ENCODE measurements around the gene ADAM33.

Gene ADAM33

GRCh38 chr20:3621111-3621510 lies 60.7 kb downstream of the ADAM33 start:
- no peaks in the 10 kb centered on the region for H3K4me1 ChIP-seq (ENCODE audit: insufficient read depth, low read length, poor library complexity, severe bottlenecking)
- H3K9me2 ChIP-seq (replicated peaks; ENCODE audit: low read depth, low read length), result no peaks in the 10 kb centered on the region
- H3F3A ChIP-seq (ENCODE audit: low read depth), result no peaks in the 10 kb centered on the region
- H2AFZ ChIP-seq (ENCODE audit: low read length), result no peak overlapping the region
- H3K4me2 ChIP-seq (ENCODE audit: low read depth, low read length, poor library complexity, severe bottlenecking), result no peak overlapping the region
- no peaks in the 10 kb centered on the region for H3K79me2 ChIP-seq (ENCODE audit: insufficient read depth, low read length)
- H4K20me1 ChIP-seq (ENCODE audit: insufficient read depth, low read length, poor library complexity, severe bottlenecking), result no peaks in the 10 kb centered on the region
- no peak overlapping the region for H3K9ac ChIP-seq (ENCODE audit: low read depth, low read length, poor library complexity, severe bottlenecking)
- H3K36me3 ChIP-seq (ENCODE audit: insufficient read depth, low read length), result no peaks in the 10 kb centered on the region
- H3K9me3 ChIP-seq (ENCODE audit: insufficient read depth, low read depth, low read length), result no peaks in the 10 kb centered on the region
- TF ChIP-seq EZH2phosphoT487 (IDR thresholded peaks at IDR 0.05; ENCODE audit: borderline replicate concordance), result no peak
- TF ChIP-seq, protein P1, sequence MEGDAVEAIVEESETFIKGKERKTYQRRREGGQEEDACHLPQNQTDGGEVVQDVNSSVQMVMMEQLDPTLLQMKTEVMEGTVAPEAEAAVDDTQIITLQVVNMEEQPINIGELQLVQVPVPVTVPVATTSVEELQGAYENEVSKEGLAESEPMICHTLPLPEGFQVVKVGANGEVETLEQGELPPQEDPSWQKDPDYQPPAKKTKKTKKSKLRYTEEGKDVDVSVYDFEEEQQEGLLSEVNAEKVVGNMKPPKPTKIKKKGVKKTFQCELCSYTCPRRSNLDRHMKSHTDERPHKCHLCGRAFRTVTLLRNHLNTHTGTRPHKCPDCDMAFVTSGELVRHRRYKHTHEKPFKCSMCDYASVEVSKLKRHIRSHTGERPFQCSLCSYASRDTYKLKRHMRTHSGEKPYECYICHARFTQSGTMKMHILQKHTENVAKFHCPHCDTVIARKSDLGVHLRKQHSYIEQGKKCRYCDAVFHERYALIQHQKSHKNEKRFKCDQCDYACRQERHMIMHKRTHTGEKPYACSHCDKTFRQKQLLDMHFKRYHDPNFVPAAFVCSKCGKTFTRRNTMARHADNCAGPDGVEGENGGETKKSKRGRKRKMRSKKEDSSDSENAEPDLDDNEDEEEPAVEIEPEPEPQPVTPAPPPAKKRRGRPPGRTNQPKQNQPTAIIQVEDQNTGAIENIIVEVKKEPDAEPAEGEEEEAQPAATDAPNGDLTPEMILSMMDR (conservative IDR thresholded peaks at IDR 0.05; ENCODE audit: low read length), result no peak
- H3K4me3 ChIP-seq (ENCODE audit: low read length, poor library complexity, severe bottlenecking), result no peak overlapping the region
- no peaks in the 10 kb centered on the region for H3K27me3 ChIP-seq (ENCODE audit: insufficient read depth, low read length, poor library complexity, severe bottlenecking)
